ENCODE measurements around the gene KIF3B. TPM values are rescaled to one million over a fixed set of nuclear protein-coding genes. Genes with fewer than 3 reads are reported as not detected.

KIF3B gene
- total RNA-seq, 1 experiment from 2014 or later, result 24.3 TPM

DNA sequence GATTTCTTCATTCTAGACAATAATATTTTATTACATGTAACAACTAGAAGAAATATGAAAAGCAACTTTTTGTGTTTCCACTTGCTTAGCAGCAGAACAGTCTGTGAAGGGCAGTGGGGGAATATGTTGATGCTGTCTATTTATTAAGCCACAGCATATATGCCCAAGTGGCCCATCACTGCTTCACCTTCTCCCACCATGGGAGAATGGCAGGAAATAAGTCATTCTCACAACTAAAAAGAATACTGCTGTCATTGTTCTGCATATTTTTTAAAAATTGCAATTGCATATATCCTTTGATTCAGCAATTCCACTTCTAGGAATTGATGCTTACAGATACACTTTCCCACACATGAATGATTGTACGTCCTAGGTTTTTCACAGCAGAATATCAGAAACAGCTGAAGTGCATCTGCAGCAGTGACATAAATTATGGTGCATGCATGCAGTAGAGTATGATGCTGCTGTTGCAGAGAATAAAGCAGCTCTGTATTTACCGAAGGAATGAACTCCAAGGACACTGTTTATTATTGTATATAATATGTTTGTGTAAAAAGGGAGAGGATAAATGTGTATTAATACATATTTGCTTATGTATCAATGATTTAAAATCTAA is 26.8 kb downstream of the KIF3B start:
- ChIA-PET POLR2A (ENCODE audit: low non-redundant PET) (no interaction called here), CTCF (no interaction called here)
- intact Hi-C loops (cut with micrococcal nuclease; ENCODE audit: unreplicated experiment), result no loop called here
- H3K4me1 ChIP-seq (ENCODE audit: insufficient read depth, low read length, poor library complexity, severe bottlenecking), result peaks cover 18% of the 10 kb centered on the region
- H3K27me3 ChIP-seq (replicated peaks; ENCODE audit: insufficient read depth, low read depth, low read length, poor library complexity), result no peaks in the 10 kb centered on the region
- no peaks in the 10 kb centered on the region for H3K9me3 ChIP-seq (ENCODE audit: low read depth, low read length, poor library complexity, severe bottlenecking)
- no peak overlapping the region for H3K4me3 ChIP-seq (ENCODE audit: low read depth, low read length, poor library complexity, severe bottlenecking)
- BruUV-seq (replicated peaks), result no TSS peak
- no peaks in the 10 kb centered on the region for H3K36me3 ChIP-seq (ENCODE audit: insufficient read depth, low read length, poor library complexity, severe bottlenecking)
- TF ChIP-seq EZH2 (IDR thresholded peaks at IDR 0.05; ENCODE audit: borderline replicate concordance, low read depth, low read length, poor library complexity, severe bottlenecking), result no peak
- TF ChIP-seq, protein P1, sequence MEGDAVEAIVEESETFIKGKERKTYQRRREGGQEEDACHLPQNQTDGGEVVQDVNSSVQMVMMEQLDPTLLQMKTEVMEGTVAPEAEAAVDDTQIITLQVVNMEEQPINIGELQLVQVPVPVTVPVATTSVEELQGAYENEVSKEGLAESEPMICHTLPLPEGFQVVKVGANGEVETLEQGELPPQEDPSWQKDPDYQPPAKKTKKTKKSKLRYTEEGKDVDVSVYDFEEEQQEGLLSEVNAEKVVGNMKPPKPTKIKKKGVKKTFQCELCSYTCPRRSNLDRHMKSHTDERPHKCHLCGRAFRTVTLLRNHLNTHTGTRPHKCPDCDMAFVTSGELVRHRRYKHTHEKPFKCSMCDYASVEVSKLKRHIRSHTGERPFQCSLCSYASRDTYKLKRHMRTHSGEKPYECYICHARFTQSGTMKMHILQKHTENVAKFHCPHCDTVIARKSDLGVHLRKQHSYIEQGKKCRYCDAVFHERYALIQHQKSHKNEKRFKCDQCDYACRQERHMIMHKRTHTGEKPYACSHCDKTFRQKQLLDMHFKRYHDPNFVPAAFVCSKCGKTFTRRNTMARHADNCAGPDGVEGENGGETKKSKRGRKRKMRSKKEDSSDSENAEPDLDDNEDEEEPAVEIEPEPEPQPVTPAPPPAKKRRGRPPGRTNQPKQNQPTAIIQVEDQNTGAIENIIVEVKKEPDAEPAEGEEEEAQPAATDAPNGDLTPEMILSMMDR (conservative IDR thresholded peaks at IDR 0.05; ENCODE audit: low read depth, low read length), result no peak
- no peak overlapping the region for H3K27ac ChIP-seq (ENCODE audit: low read depth, low read length, poor library complexity, severe bottlenecking)
- DNase-seq (ENCODE audit: low spot score), result no peak

DNA sequence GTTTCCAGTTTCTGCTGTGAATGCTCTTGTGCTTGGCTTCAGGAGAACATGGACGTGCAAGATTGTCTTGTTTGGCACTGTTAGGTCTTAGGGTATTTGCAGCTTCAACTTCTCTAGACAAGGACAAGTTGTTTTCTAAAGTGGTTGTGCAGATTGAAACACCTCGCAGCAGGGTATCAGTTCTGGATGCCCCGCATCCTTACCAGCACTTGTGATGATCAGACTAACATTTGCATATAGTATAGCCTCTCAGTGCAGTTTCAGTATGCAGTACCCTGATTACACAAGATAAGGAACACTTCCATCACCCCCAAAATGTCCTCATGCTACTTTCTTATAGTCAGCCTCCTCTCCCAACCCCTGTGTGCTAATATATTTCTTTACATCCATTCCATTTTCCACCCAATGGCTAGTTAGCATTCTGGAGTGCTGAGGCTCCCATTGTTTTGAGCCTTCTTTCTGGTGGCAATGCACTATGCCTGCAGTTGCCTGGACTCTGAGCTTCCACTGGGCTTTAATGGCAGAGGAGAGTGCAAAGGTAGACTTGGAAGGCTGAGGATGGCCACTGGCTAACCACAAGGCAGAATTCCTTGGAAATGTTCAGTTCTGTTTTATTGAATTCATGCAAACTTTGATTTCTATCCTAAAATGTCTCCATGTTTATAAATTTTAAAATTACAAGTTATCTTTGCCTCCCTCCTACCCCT is 35.4 kb downstream of the KIF3B start:
- BruUV-seq (replicated peaks), result no TSS peak
- Histone ChIP-seq H3K4me1 (ENCODE audit: insufficient read depth, low read length, poor library complexity, severe bottlenecking) (no peaks in the 10 kb centered on the region), H3K36me3 (ENCODE audit: insufficient read depth, low read length, poor library complexity, severe bottlenecking) (peaks cover 14% of the 10 kb centered on the region), H3K9me3 (ENCODE audit: low read depth, low read length, poor library complexity, severe bottlenecking) (no peaks in the 10 kb centered on the region), H3K27ac (ENCODE audit: low read depth, low read length, poor library complexity, severe bottlenecking) (no peak overlapping the region), H3K4me3 (ENCODE audit: low read depth, low read length, poor library complexity, severe bottlenecking) (no peak overlapping the region), H3K27me3 (replicated peaks; ENCODE audit: insufficient read depth, low read depth, low read length, poor library complexity) (no peaks in the 10 kb centered on the region)
- intact Hi-C loops (cut with micrococcal nuclease; ENCODE audit: unreplicated experiment), result no loop called here
- no peak for TF ChIP-seq EZH2 (IDR thresholded peaks at IDR 0.05; ENCODE audit: borderline replicate concordance, low read depth, low read length, poor library complexity, severe bottlenecking)
- POLR2A ChIA-PET (ENCODE audit: low non-redundant PET), result no interaction called here
- no peak for DNase-seq (ENCODE audit: low spot score)
- CTCF ChIA-PET, result no interaction called here

DNA sequence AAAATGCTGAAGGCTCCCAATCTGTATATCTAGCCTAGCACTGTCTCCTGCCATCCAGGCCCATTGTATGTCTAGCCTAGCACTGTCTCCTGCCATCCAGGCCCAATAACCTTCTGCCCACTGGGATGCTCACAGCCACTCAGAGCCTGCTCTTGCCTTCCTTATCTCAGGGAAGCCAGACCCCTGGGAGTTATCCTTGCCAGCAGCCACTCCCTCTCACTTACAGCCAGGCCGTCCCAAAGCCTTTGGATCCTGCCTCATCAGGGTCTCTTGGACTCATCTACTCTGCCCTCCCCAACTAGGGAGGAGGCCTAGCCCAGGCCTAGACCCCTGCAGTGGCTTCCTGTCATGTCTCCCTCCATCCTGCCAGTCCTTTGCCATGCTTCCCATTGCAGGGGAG is 37.3 kb downstream of the KIF3B start:
- DNase-seq (ENCODE audit: low spot score), result no peak

More for the DNA sequence above, 37.3 kb downstream of the KIF3B start:
- Histone ChIP-seq H3K27ac (ENCODE audit: low read depth, low read length, poor library complexity, severe bottlenecking) (no peak overlapping the region), H3K36me3 (ENCODE audit: insufficient read depth, low read length, poor library complexity, severe bottlenecking) (peaks cover 12% of the 10 kb centered on the region), H3K4me1 (ENCODE audit: insufficient read depth, low read length, poor library complexity, severe bottlenecking) (no peaks in the 10 kb centered on the region), H3K4me3 (ENCODE audit: low read depth, low read length, poor library complexity, severe bottlenecking) (no peak overlapping the region), H3K9me3 (ENCODE audit: low read depth, low read length, poor library complexity, severe bottlenecking) (no peaks in the 10 kb centered on the region), H3K27me3 (replicated peaks; ENCODE audit: insufficient read depth, low read depth, low read length, poor library complexity) (no peaks in the 10 kb centered on the region)
- ChIA-PET POLR2A (ENCODE audit: low non-redundant PET) (no interaction called here), CTCF (no interaction called here)
- BruUV-seq (replicated peaks), result no TSS peak
- intact Hi-C loops (cut with micrococcal nuclease; ENCODE audit: unreplicated experiment), result no loop called here
- no peak for TF ChIP-seq EZH2 (IDR thresholded peaks at IDR 0.05; ENCODE audit: borderline replicate concordance, low read depth, low read length, poor library complexity, severe bottlenecking)
- TF ChIP-seq, protein P1 (conservative IDR thresholded peaks at IDR 0.05; ENCODE audit: low read depth, low read length), result no peak

Measured in A673 (cell line).